Right lobe of liver (tissue), 4 donors: ENCODE data around the gene GUCY2D.
"Not testable (repeated sequence)": the region's sequence is repeated elsewhere in the genome, so short reads cannot be mapped to it uniquely, and the experiment has no call there.

ENCODE experiments used
- CTCF ChIP-seq, 4 donors: fragments of 200-600 bp in 3 of 4; fragments of 450-650 bp in 1 of 4; IDR thresholded peaks; one replicate each; pipeline versions ENCODE4 v1.5.1 to v1.8.0; 2016 to 2022; ENCODE audit warnings: antibody characterized with exemption in 4 of 4, mild to moderate bottlenecking in 2 of 4
- POLR2A ChIP-seq: fragments of 450-650 bp; IDR thresholded peaks from one replicate; pipeline ENCODE4 v1.6.1; 2017; ENCODE audit warnings: antibody characterized with exemption, mild to moderate bottlenecking
- donor health status: DM: no; HTN: no; CAD: no.
- donor health status: DM: no; HTN: no; CAD: no.
- donor health status: DM: no; HTN: yes; CAD: no.

- not testable (repeated sequence) for TF ChIP-seq POLR2A; CTCF (IDR thresholded peaks at IDR 0.05)
These were observed 49.1 kb upstream of the GUCY2D start for GRCh38 chr17:7953266-7953665.
